Lower lobe of right lung (tissue), 2 donors: ENCODE data around the gene WDR59. TPM values are rescaled to one million over a fixed set of nuclear protein-coding genes. Genes with fewer than 3 reads are reported as not detected.

ENCODE experiments used
- ATAC-seq, 2 donors: fragments of 200-7000 bp; cut with Tn5 transposase; one replicate each; pipeline ENCODE4 v1.9.1; 2020 to 2022; ENCODE audit warnings: mild to moderate bottlenecking in 2 of 2, moderate library complexity in 2 of 2
- DNase-seq: peaks from one replicate; pipeline ENCODE4 v3.0.0-alpha.2; 2020
- H3K27ac ChIP-seq: fragments of 200-600 bp; one replicate; pipeline ENCODE4 v1.8.0; 2022
- H3K27me3 ChIP-seq: fragments of 200-600 bp; one replicate; pipeline ENCODE4 v1.8.0; 2022; ENCODE audit warnings: low read depth
- H3K36me3 ChIP-seq: fragments of 200-600 bp; one replicate; pipeline ENCODE4 v1.8.0; 2022; ENCODE audit warnings: mild to moderate bottlenecking
- H3K4me1 ChIP-seq: fragments of 200-600 bp; one replicate; pipeline ENCODE4 v1.8.0; 2022
- H3K4me3 ChIP-seq: fragments of 200-600 bp; one replicate; pipeline ENCODE4 v1.8.0; 2022; ENCODE audit warnings: mild to moderate bottlenecking
- H3K9me3 ChIP-seq: fragments of 200-600 bp; one replicate; pipeline ENCODE4 v1.8.0; 2022
- CTCF ChIP-seq: fragments of 200-600 bp; IDR thresholded peaks from one replicate; pipeline ENCODE4 v1.8.0; 2022; ENCODE audit warnings: antibody characterized with exemption, mild to moderate bottlenecking
- intact Hi-C: fragments of 100-400 bp; cut with DNase I; formaldehyde crosslinking; loops from one replicate; pipeline ENCODE4 v1.11.0; 2022
- total RNA-seq: library from RNA; stranded (reverse); fragmentation: NEBNext Ultra II Directional; extraction: Animal tissue kit (Norgen Biotek cat#: 25700); gene quantifications from one replicate; pipeline ENCODE4 v1.2.1, GENCODE V29; 2021
- donor health status: DM: no; HTN: yes; CAD: no; lungs with severe emphysema.

Gene WDR59
- total RNA-seq, 1 donor from 2014 or later: 49.5 TPM

- Histone ChIP-seq H3K4me3 (no peak overlapping the region), H3K4me1 (peaks cover 31% of the 10 kb centered on the region), H3K27me3 (no peaks in the 10 kb centered on the region), H3K27ac (no peak overlapping the region), H3K9me3 (no peaks in the 10 kb centered on the region), H3K36me3 (no peaks in the 10 kb centered on the region)
- no peak for TF ChIP-seq CTCF
- intact Hi-C loops: no loop called here
- ATAC-seq (no peak), DNase-seq (no peak)
Observed at GRCh38 chr16:75005697-75006096, 20.8 kb upstream of the WDR59 start.

- H3K27ac ChIP-seq: no peak overlapping the region
- peaks cover 43% of the 10 kb centered on the region for H3K4me1 ChIP-seq
- H3K27me3 ChIP-seq: no peaks in the 10 kb centered on the region
- TF ChIP-seq CTCF: no peak
- ATAC-seq (no peak), DNase-seq (no peak)
- H3K9me3 ChIP-seq: no peaks in the 10 kb centered on the region
- H3K4me3 ChIP-seq: no peak overlapping the region
- intact Hi-C loops: no loop called here
- H3K36me3 ChIP-seq: no peaks in the 10 kb centered on the region
Observed at GRCh38 chr16:75004460-75004859, 19.5 kb upstream of the WDR59 start.

- H3K4me1 ChIP-seq: peaks cover 43% of the 10 kb centered on the region
- H3K27me3 ChIP-seq: no peaks in the 10 kb centered on the region
- no peaks in the 10 kb centered on the region for H3K36me3 ChIP-seq
- H3K9me3 ChIP-seq: no peaks in the 10 kb centered on the region
- no peak for DNase-seq
- intact Hi-C loops: no loop called here
- no peak overlapping the region for H3K27ac ChIP-seq
- no peak for TF ChIP-seq CTCF
- no peak for ATAC-seq
- no peak overlapping the region for H3K4me3 ChIP-seq
Observed at GRCh38 chr16:75003931-75004330, 19.0 kb upstream of the WDR59 start.

- Histone ChIP-seq H3K36me3 (no peaks in the 10 kb centered on the region), H3K4me3 (no peak overlapping the region), H3K27ac (no peak overlapping the region), H3K4me1 (peaks cover 42% of the 10 kb centered on the region), H3K9me3 (no peaks in the 10 kb centered on the region), H3K27me3 (no peaks in the 10 kb centered on the region)
- TF ChIP-seq CTCF: no peak
- intact Hi-C loops: no loop called here
- no peak for DNase-seq
- no peak for ATAC-seq
Observed at GRCh38 chr16:75002474-75002873, 17.6 kb upstream of the WDR59 start.

GRCh38 chr16:75000481-75001081 is 15.7 kb upstream of the WDR59 start:
- H3K4me3 ChIP-seq: peak overlapping the region; percentile 82
- ATAC-seq (no peak), DNase-seq (no peak)
- H3K27ac ChIP-seq: peak overlapping the region; percentile 83
- TF ChIP-seq CTCF: no peak
- H3K4me1 ChIP-seq: peaks cover 35% of the 10 kb centered on the region
- no peaks in the 10 kb centered on the region for H3K36me3 ChIP-seq
- no peaks in the 10 kb centered on the region for H3K27me3 ChIP-seq
- H3K9me3 ChIP-seq: no peaks in the 10 kb centered on the region
- intact Hi-C loops: no loop called here
